ENCODE results near the gene CDH13.
"Not testable (repeated sequence)": the region's sequence is repeated elsewhere in the genome, so short reads cannot be mapped to it uniquely, and the experiment has no call there.

The CDH13 gene

DNA sequence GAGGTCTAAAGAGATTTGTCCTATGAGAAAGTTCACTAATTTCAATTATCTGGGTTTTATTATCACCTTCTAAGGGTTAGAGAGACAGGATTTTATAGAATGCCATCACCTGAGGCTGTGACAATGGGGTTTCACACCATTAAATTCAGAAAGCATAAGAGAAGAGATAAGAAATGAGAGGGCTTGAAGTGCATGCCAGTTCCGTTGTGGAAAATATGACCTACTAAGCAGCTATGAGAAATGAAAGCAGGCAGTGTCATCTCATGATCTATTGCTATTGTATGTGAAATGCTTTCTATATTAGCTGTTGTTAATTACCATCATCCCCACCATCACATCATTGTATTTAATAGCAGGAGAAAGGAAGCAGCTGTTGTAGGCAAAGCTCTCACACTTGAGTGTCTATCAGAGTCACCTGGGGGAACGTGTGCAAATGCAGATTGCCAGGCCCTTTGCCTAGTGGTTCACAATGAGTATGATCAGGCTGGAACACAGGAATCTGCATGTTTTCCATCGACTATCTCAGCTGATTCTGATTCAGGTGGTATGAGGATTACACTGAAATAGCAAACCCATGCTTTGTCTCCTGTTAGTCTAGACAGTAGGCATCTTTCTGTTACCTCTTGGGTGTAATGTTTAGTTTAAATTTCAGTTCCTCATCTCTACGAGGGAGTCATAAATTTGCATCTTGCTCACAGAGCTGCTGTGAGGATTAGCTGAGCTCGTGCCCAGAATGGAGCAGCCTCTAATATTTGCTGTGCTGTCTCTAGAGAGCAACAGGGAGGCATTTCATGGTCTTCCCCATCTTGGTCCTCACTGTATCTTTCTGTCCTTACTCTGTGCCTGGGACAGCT lies 256.4 kb downstream of the CDH13 start:
- DNase-seq (ENCODE audit: low read depth in 3 of 3), result no peak

DNA sequence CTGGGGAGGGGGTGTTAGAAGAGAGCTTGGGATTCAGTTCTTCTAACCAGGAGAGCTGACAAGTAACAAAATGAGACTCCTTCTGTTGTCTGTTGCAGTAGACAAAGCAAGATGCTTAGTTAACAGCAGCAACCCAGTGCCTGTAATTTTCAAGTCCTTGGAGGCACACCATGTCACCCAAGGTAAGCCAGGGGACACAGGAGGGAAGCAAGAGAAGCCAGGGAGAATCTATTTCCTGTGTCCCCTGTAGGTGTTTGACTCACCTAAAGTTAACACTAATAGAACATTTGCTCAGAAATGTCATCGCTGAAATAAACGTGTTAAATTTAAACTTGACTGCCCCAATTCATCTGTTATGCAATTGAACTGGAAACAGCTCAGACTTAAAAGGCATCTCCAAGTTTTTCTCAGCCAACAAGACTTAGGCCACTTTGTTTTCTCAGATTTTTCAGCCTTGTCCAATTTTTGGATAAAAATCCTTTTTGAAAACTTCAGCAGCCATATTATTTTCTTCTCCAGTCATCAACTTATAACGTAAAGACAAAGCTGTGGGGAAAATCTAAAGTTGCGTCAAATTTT lies 257.6 kb downstream of the CDH13 start:
- DNase-seq (ENCODE audit: low read depth in 3 of 3), result no peak

DNA sequence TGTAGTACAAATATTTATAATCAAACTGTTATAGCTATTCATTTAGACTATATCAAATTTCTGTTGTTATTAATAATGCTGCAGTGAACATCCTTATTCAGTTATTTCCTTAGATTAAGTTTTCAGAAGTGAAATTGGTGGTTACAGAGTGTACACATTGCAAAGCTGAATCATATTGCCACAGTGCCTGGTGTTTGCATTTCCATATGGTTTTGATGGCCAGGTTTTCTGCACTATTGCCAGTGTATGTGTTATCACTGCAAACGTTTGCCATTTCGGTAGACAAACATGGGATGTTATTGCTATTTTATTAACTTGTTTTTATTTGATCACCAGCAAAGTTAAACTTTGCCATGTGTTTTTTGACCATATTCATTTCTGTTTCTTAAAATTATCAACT lies 259.4 kb downstream of the CDH13 start:
- DNase-seq (ENCODE audit: low read depth in 3 of 3), result no peak

DNA sequence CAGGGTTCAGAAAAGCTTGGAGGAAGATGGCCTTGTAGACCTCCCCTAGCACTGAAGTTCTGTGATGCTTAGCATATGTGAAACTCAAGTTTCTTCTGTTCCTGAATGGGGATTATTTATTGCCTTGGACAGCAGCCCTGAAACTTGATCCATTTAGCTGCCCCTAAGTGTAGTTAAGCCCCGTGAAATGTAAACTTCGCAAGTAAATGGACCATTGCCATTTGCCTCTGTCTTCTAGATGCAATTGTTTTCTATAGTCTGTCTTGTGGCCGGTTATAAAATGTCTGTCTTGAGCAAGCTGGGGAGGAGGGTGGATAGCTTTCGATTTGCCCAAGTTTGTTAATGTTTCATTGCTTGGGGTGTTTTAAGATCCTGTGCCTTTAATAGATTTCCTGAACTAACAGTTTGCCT lies 261.8 kb downstream of the CDH13 start:
- DNase-seq (ENCODE audit: low read depth in 3 of 3), result no peak

DNA sequence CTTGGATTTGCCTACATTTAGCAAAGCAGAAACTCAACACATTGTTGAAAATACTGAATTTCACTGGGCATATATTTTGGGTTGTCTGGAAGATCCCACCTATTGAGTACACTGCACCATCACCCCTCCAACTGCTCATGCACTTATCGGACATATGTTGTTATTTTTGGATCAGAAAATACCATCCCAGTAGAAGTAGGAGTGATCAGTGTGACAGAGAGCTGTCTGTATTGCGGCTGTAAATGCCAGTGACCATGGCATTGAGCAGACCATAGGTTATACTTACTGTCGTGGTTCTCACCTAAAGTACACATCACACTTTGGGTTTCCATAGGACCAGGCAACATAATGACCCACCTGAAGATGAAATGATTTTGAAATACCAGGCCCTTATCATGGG lies 264.7 kb downstream of the CDH13 start:
- no peak for DNase-seq (ENCODE audit: low read depth in 3 of 3)

DNA sequence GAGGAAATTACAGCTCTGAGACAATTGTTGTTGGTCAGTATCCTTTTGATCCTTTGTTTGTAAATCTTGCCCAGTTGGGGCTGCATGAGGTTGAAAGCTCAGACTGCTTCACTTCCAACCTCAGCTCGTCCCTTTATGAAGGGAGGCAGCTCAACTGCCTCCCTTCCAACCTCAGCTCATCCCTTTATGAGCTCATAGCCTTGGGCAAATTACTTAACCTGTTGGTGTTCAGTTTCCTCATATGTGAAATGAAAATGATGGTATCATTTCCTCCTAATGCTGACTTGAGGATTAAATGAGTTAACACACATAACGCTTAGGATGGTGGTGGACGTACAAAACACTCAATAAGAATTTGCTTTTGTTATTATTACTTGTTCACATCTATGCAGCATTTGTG lies 265.1 kb downstream of the CDH13 start:
- no peak for DNase-seq (ENCODE audit: low read depth in 3 of 3)

DNA sequence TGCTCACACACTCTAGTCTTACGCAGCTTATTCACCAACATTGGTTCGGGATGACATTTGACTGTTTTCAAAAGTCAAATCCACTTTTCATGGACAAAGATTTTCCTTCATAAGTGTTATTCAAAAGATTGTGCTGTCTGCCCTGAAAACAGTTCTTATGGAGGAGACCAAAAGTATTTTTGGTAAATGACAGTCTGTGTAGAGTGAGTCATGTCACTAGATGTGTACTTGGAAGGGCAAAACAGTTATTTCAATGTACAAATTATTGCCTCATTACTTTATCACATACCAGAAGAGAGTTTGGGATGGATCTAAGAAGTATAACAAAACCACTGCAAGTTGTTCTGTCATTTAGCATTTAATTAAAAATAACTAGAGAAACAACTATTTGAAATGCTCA lies 265.6 kb downstream of the CDH13 start:
- DNase-seq (ENCODE audit: low read depth in 3 of 3), result no peak

DNA sequence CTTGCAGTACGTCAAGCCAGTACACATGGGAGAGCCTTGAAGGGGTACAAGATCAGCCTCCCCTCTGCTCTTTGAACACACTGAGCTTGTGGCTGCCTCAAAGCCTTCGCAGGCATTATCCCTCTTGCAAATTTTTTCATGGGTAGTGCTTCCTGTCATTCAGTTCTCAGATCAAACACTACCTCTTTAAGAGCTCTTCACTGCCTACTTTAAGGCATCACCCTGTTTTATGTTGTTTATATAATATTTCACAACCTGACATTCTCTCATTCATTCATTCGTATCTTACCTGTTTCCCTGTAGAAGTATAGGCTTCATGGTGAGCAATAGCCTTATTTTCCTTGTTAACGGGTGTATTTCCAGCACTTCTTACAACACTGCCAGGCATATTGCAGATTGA lies 269.1 kb downstream of the CDH13 start:
- no peak for DNase-seq (ENCODE audit: low read depth in 3 of 3)

DNA sequence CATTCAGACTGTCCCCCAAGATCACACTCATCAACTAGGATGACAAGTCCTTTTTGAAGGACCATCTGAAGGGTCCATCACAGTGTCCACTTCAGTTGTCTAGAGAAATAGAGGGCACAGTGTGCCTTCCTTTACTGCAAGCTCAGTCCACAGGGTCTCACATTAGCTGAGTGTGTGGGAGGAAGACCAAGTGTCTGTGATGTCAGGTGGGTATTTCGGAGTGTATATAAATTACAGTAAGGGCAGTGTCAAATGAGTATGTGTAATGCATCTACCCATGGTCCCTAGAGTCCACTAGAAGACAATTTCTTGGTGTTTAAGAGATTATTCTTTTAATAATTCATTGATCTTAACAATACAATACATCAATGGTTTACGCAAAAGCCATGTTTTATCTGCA lies 272.2 kb downstream of the CDH13 start:
- no peak for DNase-seq (ENCODE audit: low read depth in 3 of 3)

DNA sequence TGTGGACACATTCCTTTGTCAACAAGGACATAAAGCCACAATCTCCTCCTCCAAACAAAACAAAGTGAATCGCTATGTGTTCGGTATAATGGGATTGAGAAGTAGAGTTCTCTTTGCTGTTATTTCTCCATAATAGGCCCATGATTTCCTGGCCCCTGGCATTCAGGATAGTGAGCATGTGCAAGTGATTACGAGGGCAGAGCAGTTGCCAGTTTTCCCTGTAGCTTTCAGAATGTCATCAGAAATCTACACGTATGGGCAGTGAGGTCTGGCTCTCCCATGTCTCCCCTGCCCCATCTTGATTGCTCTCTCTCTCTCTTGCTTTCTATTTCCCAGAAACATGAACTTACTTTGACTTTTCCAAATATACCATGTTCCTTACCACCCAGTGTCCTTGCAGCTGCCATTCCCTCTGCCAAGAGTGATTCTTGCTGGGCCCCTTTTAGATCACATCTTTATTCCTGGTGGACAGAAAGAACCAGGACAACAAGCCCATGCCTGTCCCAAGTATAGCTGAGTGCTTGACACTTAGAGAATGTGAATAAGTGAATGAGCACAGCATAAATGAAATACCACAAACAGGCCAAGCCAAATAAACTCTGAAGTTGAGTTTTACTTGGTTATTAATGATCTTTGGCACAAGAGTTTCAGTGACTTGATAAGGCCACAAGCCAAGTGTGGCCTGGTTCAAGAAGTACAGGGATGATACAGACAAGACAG lies 273.1 kb downstream of the CDH13 start:
- no peak for DNase-seq (ENCODE audit: low read depth in 3 of 3)

DNA sequence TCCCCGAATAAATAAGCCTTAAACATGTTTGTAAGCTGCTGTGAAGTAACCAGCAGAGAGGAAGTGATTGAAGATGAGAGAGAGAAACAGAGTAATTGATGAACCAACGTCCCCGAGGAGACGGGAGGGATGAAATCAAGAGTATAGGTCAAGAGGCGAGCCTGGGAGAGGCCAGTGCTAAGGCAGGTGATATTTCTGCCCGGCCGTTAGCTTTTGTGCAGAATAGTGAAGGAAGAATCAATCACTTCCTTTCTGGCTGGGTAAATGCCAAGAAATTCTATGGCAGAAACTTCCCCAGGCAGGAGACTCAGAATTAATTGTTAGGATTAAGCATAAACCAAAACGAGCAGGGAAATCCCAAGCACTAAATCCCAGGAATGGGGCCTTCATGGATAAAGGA lies 273.8 kb downstream of the CDH13 start:
- no peak for DNase-seq (ENCODE audit: low read depth in 3 of 3)

DNA sequence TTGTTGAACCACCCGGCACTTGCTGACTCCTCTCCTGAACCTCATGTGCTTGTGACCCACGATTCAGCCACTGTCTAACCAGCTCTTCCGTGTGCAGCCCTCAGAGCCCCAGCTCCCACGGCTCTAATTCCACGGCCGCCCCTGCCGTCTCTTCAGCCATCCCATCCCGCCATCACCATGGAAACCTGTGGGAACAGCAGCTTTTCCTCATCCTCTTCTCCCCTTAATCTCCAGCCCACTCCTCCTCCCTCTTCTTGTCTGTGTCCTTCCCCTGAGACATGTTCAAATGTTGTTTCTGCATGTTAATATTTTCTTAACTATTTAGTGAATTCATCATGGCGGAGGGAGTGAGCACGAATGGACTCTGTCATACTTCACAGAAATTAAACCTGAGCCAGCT lies 285.2 kb downstream of the CDH13 start:
- DNase-seq (ENCODE audit: low read depth in 3 of 3), result no peak

DNA sequence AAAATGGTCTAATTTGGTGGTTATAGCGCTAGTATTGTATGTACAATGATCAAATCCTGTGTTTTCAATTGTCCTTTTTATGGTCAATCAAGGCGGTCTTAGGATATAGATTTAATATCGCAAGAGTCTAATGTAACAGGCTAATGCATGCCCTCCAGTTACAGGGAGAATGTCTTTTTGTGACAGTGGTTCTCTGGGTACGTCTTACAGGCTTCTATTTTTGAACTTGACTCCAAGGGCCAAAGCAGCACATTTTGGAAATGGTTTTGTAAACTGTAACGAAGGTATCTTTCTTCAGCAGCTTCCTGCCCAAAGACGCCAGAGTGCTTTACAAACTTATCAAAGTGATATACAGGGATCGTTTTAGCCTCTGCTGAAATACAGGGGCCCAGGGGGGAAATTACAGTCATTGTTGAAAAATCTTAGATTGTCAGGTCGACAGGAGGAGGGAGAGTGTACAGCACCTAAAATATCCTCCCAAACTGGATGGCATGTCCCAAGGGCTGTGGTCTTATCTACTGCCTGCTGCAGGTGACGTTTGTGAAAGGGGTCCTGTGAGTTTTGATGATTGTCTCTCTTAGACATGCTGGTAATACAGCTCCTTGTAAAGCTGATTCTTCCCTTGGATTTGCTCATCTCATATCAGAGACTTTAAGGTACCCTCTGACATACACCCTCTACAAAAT lies 288.5 kb downstream of the CDH13 start:
- DNase-seq (ENCODE audit: low read depth in 3 of 3), result no peak

DNA sequence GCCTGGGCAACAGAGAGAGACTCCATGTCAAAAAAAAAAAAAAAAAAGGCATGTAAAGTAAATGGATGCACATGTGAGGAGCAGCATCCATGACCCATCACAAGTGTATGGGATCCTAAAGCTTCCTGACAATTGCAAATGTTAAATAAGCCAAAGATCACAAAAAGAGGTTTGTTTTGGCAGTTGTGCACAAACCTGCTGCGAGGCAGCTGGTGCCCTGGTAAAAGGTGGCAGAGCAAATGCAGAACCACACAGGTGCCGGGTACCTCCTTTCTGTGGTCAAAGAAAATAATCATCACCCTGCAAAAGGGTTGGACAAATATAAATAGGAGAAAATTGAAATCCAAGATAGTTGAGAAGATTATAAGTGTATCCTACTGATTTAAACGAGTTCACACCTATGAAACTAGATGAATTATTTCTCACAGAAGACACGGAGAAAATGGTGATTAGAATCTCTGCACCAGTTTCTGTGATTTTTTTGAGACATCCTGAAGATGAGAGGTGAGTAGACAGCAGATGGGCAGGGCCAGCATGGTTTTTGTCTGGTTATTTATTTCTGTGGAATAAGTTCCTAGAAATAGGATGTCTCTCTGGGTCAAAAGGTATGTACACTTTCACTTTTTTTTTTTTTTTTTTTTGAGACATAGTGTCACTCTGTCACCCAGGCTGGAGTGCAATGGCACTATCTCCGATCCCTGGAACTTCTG lies 291.3 kb downstream of the CDH13 start:
- DNase-seq (ENCODE audit: low read depth in 3 of 3), result no peak

DNA sequence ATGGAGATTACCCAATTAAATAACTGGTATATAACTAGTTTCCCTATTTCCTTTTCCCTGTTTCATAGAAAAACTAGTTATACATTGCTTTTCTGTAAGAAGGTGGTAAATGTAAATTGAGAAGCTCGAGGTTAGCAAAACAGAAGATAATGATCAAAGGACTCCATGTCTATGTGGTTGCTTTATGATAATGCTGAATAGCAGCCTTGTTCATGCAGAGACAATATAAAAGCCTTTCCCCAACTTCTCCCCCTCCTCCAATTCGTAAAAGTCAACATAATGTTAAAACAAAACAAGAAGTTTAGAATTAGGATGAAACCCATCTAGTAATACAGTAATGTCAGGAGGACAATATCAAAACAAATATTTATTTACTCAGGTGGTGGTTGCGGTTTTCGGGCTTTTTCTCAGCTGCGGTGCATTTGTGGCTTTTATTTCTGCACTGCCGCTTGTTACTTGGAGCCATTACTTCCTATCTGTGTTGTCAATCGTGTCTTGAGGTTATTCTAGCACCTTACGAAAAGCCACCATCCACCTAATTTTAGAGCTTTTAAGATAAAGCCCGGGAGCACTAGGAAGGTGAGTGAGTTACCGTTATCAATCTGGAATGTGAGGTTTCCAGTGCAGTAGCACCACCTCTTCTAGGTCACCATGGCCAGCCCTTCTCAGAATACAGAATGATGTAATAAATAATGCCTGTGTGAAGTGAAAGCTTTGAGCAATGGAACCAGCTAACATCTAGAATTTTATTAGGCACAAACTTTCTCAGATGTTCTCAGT lies 297.5 kb downstream of the CDH13 start:
- no peak for DNase-seq (ENCODE audit: low read depth in 3 of 3)

DNA sequence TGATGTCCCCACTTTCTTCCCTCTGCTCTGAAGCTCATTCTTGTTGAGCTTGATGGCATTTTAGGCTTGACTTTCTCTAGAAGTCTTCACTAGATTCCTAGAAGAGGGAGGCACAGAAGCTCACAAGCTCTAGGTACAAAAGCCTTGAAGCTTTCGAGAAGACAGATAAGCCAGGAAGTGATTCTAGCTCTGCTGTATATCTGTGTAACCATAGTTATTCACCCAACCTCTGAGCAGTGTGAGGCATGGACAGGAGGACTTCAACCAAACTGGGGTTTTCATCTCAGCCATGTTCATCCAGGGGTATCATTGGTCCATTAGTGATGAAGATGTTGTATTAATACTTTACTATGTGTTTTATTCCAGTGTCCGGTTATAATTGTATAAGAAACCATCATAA lies 299.7 kb downstream of the CDH13 start:
- no peak for DNase-seq (ENCODE audit: low read depth in 3 of 3)

DNA sequence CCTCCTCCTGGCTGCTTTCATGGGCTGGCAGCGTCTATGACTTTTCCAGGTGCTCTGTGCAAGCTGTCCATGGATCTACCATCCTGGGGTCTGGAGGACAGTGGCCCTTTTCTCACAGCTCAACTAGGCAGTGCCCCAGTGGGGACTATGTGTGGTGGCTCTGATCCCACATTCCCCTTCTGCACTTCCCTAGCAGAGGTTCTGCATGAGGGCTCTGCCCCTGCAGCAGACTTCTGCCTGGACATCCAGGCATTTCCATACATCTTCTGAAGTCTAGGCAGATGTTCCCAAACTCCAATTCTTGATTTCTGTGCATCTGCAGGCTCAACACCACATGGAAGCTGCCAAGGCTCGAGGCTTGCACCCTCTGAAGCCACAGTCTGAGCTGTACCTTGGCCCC lies 307.2 kb downstream of the CDH13 start:
- not testable (repeated sequence) for DNase-seq (ENCODE audit: low read depth in 3 of 3)

DNA sequence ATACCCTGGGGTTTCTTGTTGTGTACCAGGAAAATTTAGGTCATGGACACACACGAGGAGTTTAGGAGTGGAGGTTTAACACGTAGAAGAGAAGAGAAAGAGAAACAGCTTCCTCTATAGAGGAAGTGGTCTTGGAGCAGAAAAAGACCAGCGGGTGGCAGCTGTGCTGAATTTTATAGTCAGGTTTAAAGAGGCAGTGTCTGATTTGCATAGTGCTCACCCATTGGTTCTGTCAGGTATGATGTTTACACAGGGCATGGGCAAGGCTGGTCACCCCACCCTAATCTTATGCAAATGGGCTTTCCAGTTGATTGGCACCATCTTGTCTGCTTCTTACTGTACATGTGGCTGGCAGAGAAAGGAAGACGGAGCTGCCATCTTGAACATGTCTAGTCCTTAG lies 309.0 kb downstream of the CDH13 start:
- no peak for DNase-seq (ENCODE audit: low read depth in 3 of 3)

DNA sequence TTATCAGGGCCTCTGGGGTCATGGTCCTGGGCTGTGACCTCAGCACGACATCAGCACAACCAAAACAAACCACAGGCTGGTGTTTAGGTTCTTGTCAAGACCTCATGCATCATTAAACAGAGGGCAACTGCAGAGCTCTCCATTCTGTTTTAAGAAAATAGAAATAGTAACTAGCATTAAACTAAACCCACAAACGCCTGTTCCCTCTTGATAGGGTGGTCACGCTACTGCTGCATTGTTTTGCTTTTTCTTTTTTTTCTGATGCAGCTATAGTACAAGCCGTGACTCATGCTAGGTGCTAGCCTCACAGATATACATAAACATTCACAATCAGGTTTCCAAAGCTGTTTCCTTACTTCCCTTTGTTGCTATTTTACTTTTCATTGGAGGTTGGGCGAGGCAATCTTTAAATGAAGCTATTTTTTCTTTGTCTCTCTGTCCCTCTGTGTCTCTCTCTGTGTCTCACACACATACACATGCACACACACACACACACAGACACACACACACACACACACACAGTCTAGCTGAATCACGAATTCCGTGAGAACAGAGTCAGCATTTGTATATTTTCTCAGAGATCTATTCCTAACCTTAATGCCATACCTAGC lies 310.3 kb downstream of the CDH13 start:
- no peak for DNase-seq (ENCODE audit: low read depth in 3 of 3)

DNA sequence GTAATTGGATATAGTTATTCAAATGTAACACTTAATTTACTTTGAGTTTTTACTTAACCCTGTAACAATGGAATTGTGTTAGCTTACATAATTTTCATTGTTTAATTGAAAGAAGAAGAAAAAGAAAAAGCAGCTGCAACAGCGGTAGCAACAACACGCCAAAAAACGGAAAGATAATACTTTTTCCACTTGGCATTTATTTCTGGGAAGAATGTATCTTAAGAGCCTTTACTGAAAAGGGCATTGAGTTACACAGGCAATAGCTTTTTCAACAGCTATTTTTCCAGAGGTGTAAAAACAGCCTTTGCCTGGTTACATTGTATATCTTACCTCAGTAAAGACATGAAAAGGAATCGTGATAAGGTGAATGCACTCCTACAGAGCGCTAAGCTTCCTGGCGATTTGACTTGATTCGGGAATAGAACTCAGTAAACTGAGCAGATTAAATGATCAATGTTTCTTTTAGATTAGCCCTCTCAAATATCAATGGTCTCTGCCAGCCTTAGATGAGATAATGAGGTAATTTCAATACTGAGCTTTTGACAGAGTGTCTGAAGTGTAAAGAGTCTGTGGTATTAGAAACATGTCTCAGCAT lies 311.3 kb downstream of the CDH13 start:
- no peak for DNase-seq (ENCODE audit: low read depth in 3 of 3)
